GM18870 (cell line): ENCODE results near the gene DIO1.
"Not testable (repeated sequence)": the region's sequence is repeated elsewhere in the genome, so short reads cannot be mapped to it uniquely, and the experiment has no call there.

ENCODE experiments used
- ATAC-seq: cut with Tn5 transposase; IDR thresholded peaks from one replicate; pipeline ENCODE4 v1.9.1; 2021; ENCODE audit warnings: moderate library complexity; ENCODE audit not compliant: unreplicated experiment

DIO1 gene

DNA sequence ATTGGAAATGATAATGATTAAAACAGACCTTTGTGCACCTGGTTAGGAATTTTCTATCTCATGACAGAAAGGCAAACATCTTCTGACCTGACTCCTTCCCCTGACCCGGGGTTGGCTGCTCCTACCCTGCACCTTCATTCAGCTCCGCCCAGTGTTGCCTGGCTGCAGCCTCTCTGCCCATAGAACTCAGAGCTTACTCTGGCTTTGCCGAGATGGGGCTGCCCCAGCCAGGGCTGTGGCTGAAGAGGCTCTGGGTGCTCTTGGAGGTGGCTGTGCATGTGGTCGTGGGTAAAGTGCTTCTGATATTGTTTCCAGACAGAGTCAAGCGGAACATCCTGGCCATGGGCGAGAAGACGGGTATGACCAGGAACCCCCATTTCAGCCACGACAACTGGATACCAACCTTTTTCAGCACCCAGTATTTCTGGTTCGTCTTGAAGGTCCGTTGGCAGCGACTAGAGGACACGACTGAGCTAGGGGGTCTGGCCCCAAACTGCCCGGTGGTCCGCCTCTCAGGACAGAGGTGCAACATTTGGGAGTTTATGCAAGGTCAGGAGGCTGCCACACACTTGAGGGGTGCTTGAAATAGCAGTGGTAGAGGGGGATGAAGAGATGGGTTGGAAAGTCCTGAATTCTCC, at the start of gene DIO1:
Gene DIO1 (plus strand): TSS at position 189 of the 638 bp plus-strand sequence. CDS start 24 bp downstream, at position 213.
- ATAC-seq = no peak

DNA sequence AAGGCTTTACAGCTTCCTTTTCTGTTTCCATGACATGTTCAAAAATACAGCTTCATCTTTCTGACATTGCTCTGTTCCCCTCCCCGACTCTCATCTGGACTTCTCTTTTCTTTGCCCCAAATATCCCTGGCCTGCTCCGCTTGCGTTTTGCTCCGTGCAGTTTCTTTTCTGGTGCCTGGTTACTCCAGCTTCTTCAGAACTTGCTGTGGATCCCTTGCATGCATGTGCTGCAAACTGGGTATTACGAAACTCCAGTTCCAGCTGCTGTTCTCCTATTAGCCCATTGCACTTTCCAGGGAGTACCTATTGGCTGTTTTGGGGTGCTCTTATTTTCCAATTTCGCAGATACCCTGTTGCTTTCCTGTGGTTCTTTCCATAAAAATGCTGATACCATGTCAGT, 46.0 kb upstream of the DIO1 start:
- no peak for ATAC-seq

DNA sequence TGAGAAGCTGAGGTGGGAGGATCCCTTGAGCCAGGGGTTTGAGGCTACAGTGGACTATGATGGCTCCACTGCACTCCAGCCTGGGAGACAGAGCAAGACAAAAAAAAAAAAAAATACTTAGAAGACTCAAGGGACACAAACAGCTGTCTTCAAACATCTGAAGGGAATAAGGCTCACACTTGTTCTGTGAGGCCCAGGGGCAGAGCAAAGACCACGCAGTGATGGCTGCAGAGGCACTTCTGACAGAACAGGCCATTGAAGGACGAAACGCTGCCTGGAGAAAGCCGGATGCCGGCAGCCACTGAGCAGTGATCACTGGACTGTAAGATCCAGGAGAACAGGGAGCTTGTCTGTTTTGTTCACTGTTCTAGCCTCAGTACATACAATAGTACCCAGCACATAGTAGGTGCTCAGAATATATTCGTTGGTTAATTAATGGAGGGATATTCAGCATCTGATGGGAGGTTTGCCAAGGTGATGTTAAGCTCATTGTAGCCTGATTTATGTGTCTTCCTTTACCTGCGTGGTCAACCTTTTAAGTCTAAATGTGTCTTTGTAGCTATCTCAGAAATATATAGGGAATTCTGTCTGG, 43.8 kb upstream of the DIO1 start:
- no peak for ATAC-seq

DNA sequence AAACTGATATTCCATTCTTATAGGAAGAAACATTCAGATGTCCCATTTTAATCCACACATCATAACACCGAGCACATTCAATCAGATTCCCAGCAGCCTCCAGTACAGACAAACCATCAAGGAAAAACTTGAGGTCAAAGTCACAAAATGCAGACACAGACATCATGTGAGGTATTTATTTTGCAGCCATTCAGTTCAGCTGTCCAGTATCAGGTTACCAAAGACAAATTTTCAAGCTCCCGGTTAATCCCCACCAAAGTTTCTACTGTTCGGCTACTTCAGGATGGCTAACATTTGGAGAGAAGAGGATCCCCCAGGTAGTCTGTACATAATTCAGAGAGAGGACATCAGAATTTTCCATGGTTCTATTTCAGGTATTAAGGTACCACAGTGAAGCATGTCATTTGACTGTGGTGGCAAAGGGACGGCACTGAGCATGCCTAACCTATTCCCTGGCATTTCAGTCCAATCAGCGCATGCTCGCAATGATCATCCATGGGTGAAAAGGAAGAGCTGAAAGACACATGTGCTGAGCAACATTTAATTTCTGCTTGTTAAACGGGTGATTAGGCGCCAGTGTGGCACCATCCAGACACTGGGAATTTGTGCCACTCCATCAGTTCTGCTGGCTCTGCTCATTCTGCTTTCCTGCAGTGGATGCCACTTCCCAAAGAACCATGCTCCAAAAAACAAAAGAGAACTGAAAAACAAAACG, 42.3 kb upstream of the DIO1 start:
- no peak for ATAC-seq

DNA sequence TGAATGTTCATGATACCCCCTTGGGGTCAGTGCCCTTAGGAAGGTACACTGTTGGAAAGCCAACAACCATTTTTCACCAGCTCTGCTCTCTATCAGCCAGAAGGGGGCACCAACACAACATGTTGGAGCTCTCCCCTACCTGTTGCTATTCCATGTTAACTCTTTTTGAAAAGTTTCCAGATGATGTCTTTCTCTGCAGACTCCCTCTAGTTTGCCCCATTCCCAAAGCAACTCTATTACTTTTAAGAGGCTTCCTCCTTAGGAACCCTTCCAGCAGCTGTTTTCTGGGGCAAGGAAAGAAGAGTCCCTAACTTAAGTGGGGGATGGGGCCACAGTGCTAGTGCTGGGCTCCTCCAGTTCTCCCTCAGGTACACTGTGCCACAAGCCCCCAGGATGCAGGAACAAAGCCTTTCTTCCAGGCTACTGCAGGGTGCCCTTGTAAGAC, 33.0 kb upstream of the DIO1 start:
- ATAC-seq = no peak

DNA sequence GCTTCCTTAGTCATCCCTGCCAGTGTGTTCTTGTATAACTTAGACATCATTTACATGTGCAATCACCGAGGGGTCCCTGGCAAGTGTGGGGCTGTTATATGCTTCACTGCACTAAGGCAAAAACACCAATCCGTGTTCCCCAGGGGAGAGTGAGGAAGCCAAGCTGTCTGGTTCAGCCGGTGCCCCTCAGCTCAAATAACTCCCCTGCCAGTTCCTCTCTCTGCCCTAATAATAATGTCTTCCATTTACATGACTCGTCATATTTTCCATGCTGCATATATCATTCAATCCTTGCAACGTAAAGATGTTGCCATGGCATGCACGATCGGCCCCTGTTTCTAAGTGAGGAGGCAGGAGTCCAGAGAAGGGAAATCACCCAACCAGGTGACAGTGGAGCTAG, 31.5 kb upstream of the DIO1 start:
- ATAC-seq = no peak

DNA sequence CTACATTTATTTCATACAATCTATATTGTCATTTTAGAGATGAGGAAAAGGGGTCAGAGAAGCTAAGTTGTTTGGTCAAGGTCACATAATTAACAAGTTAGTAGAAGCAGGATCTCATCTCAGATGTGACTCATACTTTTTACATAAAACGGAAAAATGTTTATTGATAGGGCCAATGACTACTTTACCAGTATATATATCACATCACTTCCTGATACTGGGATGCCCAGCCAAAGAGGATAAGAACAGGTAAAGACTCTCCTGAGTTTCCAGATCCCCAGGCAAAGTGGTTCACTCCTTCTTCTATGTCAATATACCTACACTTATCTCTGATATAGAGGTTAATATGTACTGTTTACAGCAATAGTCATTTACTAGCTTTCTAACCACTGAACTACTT, 25.4 kb upstream of the DIO1 start:
- ATAC-seq = no peak

DNA sequence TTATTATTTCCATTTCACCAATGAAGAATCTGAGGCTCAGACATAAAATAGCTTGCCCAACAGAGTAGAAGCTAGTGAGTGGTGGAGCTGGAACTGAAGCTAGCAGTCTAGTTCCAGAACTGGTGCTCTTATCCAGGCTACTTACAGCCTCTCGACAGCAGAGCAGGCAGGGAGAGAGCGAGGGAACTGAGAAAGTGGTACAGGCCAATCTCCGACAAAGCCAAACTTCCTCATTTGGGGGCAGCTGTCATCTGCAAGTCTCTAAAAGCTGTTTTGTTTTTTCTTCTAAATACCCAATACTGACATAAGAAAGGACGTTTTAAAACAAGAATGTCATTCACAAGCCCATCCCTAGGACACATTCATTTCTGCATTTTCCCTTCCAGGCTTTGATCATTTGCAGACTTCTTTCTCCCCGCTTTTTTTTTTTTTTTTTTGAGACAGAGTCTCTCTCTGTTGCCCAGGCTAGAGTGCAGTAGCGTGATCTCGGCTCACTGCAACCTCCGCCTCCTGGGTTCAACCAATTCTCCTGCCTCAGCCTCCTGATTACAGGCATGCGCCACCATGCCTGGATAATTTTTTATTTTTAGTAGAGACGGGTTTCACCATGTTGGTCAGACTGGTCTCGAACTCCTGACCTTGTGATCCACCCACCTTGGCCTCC, 24.4 kb upstream of the DIO1 start:
- ATAC-seq = no peak

DNA sequence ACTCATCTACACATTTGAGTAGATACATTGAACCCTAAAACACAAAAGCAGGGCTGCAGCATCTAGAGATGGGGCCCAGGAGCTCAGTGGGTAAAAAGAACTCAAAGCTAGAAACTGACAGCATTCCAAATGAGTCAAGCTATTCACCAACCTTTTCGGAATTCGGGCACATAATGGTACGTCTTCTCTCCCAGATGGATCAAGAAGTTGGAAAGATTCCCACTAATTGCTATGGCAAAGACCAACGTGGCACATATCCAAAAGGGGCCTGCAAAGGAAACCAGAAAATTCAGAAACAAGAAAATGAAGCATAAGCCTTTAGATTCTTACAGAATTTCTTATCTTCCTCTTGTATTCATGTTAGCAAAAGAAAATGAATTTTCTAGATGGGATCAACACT, 22.8 kb upstream of the DIO1 start:
- ATAC-seq = no peak

DNA sequence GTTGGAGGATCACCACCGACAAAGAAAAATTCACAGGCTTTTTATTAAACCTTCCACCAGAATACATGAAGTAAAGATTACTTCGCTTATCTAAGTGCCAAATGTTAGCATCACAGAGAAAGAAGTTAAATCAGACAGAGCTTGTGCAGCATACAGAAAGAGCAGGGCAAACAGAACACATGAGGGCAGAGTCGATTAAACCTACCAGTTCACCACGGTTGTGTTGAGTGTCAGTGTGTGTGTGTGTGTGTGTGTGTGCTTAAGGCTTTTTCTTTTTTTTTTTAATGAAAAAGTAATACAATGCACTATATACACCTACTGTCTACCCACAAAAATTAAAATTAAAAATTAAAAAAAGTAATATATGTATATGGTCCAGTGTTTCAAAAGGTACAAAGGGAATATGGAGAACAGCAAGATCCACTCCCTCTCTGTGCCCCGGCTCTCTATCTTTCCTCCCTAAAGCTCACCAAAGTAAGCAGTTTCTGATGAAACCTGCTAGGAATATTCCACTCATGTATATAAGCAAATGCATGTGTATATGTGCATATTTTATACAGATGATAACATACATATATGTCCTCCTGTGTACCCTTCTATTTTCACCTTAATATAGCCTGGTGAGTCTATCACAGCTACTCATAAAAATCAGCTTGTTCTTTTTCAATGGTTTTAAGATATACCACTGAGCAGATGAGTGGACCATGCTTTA, 22.1 kb upstream of the DIO1 start:
- no peak for ATAC-seq

DNA sequence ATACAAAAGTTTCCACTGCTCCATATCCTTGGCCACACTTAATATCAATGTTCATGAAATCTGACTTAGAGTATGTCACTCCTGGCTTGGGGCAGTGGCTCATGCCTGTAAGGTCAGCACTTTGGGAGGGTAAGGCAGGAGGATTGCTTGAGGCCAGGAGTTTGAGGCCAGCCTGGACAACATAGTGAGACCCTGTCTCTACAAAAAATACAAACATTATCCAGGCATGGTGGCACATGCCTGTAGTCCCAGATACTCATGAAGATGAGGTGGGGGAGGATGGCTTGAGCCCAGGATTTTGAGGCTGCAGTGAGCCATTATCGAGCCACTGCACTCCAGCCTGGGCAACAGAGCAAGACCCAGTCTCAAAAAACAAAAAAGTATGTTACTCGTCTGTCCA, 18.8 kb upstream of the DIO1 start:
- not testable (repeated sequence) for ATAC-seq

DNA sequence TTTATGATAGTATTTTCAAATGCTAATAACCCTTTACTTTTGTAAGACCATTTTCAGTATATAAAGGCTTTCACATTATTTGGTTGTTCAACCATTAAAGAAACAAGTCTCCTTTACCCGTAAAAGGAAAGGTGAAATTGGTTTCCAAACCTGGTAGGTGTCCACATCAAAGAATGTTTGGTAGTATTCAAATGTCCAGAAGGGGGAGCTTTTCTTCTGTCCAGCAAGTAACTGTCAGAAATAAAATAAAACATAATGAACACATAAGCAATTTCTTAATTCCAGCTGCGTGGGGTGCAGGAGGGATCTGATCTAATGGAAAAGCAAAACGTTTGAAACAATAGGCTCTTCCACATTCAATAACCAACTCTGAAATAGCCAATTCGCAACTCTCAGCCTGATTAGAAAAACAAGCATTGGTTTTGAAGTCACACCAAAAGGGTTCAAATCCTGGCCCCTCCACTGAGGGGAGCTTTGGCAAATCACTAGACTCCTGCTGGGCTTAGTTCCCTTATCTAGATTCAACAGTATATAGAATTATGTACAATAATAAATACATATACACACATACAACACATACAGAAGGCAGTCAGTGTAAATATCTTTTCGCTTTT, 15.4 kb upstream of the DIO1 start:
- no peak for ATAC-seq

DNA sequence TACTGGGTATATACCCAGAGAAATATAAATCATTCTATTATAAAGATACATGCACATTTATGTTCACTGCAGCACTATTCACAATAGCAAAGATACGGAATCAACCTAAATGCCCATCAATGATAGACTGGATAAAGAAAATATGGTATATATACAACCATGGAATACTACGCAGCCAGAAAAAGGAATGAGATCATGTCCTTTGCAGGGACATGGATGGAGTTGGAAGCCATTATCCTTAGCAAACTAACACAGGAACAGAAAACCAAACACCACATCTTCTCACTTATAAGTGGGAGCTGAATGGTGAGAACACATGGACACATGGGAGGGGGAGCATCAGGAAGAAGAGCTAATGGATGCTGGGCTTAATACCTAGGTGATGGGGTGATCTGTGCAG, 12.1 kb upstream of the DIO1 start:
- ATAC-seq = not testable (repeated sequence)

DNA sequence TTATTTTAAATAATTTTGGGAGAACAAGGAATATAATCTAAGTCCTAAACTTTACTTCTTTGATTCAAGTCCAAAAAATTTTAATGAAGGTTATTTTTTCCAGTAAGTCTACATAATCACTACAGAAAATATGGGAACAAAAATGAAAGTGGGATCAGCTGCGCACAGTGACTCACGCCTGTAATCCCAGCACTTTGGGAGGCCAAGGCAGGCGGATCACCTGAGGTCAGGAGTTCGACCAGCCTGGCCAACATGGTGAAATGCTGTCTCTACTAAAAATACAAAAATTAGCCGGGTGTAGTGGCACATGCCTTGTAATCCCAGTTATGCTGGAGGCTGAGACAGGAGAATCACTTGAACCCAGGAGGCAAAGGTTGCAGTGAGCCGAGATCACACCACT, 10.4 kb upstream of the DIO1 start:
- ATAC-seq = not testable (repeated sequence)

DNA sequence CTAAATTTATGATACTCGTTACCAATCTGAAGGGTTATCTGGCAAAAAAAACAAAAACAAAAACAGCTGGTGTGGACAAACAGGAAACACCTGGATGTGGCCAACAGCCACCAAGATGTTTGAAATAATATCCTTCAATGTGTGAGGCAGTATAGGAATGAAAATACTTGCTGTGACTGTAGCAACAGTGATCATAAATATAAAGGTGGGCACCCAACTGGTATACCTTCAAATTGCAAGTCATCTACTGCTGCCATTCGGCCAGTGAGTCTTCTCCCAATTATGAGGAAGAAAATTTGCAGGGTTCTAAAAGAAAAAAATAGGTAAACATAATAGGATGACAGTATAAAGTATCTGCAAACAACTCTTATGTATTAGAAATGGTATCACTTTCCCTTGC, 5.3 kb upstream of the DIO1 start:
- ATAC-seq = no peak

DNA sequence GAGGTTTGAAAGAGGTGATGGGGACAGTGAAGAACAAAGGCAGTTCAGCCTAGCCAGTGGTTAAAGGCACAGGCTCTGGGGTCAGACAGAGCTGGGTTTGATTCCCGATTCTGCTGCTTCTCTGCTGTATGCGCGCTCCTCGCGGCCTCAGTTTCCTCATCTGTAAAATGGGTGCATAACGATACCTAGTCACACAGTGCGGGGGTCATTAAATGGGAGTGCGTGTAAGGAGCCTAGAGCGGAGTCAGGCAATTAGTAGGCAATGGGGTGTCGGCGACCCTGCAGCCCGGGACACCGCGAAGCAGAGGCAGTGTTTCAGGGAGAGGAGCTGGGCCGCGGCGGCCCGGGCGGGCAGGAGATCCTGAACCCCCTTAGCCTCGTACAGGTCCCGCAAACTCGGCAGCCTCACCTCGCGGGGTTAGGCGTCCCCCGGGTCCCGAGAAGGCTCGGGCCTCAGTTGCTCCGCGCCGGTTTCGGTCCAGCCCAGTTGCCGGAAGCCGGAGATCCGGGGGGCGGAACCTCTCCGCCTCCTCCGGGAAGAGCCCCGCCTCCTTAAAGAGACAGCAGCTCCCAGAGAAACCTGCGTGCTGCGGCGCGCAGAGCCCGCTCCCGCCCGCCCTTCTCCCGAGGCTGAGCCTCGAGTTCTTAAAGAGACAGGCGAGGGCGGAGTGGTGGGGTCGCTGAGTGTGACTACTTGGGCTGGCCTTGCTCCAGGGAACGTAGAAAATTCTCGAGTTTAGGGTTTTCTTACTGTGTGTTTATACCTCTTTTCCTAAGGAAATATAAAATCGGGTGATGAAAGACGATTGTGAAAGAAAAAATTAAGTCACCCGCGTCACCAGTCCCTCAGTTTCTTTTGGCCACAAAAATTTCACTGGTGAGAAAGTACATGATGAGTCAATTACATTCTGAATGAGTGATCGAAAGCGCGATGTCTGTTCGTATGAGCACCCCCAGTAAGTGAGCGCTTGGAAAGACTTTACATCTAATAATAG, 4.4 kb upstream of the DIO1 start, which contains the start of gene YIPF1:
Gene YIPF1 (minus strand): TSS at position 494 of the 995 bp plus-strand sequence. CDS start 860 bp downstream, outside the sequence.
- ATAC-seq = peak; percentile 78

DNA sequence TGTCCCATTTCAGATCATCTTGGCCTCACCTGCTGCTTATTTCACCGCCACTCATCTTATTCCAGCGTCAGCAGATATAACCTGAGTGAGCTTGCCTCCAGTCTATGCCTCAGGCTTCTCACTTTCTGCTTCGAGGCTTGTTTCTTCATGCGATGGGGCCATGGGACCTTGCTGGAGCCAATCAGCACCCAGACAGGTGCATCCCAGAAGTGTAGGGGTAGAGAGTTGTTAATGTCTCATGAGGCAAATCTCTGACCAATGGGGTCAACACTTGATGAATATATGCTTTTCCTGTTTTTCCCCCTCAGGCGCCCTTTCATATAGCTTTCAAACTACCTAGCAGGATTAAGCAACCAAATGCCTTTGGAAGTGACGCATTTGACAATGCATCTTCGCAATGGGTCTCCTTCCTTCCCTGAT, 3.5 kb upstream of the DIO1 start:
- no peak for ATAC-seq

DNA sequence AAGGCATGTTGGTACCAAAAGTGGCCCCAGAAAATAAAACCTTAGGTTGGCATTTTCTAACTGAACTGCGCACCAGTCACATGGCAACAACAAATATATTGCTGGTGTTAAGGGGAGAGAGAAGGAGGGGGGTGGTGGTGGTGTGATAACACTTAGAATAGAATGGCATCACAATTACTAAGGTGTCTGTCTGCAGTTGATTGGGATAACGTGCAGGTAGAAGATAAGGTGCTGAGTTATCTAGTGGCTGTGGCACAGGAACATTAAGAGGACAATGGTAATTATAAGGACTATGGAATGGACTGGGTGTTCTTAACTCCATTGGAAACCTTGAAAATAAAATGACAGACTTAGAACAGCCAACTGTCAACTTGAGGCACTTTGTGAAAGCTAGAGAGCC, 3.0 kb upstream of the DIO1 start:
- no peak for ATAC-seq

DNA sequence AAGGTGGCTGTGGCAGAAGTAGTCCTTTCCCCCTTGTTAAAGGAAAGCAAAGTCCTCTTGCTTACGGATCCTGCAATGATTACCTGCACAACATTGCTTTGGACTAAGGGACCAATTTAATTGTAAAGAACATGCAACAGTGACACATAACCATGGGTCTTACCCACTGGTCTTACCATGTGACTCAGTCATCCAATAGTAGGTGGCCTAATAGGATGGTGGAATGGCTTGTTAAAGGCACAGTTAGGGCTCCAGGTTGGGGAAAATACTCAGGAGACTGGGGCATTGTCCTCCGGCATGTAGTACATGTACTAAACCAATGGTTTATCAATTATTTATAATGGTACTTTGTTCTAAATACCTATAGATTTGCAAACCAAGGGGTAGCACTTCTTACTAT, 2.3 kb upstream of the DIO1 start:
- ATAC-seq = no peak
